ENCODE data around the gene ARHGAP27.

Gene ARHGAP27

GRCh38 chr17:45430006-45430737 lies 2.5 kb downstream of the ARHGAP27 start:
- DNase-seq, result no peak

DNA sequence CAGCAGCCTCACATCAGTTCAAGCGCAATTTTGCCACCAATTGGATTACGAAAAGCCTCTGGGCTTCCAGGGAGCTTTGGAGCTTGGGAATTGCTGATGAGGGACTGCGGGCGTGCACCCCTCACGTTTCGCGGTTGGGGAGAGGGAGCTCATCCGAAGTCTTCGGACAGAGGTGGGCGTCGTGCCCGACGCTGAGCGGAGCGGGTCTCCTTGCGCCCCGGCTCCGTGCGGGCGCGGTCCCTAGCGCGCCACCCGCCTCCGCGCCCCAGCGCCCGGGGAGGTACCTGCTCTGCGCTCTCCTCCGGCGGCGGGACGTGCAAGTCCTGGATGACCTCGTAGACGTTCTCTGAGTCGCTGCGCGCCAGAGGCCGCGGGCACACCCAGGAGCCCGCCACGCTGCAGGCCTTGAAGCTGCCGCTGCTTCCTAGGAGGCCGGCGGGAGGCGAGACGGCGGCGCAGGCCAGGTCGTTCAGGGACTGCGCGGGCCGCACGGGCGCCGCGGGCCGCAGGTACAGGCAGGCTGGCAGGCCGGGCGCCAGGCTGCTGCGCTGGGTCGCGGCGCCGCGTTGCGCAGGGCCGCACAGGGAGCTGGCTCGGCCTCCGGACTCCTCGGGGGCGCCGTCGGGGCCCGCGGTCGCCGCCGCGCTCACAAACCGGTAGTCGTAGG lies 3.2 kb downstream of the ARHGAP27 start:
- no peak for DNase-seq

DNA sequence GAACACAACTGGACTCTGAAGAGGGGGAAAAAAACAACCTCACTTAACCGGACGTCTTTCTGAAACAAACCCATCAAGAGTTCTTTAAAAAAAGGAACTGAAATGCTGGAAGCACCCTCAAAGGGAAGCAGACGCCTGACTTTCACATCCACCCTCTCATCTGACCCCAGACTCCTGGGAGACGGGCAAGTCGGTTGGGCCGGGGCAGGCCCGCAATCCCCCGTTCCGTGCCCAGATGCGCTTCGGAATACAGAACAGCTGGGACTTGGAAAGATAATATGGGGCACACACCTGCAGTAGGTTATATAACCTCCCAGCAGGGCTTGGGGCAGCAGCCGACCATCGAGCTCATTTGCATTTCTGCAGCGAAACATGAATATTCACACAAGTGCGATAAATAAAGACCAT lies 3.7 kb downstream of the ARHGAP27 start:
- no peak for DNase-seq

DNA sequence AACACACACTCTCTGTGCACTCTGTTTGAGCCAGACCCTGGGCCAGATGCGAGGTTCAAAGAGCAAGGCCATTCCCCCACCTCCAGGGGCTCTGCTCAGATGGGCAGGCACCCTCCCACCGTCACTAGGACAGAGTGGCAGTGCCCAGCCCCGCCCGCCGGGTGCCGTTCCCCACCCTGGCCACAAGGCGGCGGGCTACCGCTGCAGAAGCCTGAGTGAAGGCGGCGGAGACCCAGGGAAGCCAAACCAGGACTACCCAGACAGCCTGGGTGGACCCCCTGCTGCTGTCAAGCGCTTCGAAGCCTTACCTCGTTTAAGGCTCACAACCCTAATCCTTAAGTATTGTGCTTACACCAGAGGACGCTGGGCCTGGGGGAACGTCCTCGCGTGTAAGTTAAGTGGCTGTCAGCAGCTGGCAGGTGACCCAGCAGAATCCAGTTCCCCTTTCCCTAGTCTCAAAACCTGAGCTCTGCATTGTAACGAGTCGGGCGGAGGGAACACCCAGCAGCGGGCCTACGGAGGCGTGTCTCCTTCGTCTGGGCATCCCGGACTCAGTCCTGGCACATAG lies 4.5 kb downstream of the ARHGAP27 start:
- peak; percentile 41 for DNase-seq

- DNase-seq, result no peak
Measured at GRCh38 chr17:45427181-45427835, 5.4 kb downstream of the ARHGAP27 start.

DNA sequence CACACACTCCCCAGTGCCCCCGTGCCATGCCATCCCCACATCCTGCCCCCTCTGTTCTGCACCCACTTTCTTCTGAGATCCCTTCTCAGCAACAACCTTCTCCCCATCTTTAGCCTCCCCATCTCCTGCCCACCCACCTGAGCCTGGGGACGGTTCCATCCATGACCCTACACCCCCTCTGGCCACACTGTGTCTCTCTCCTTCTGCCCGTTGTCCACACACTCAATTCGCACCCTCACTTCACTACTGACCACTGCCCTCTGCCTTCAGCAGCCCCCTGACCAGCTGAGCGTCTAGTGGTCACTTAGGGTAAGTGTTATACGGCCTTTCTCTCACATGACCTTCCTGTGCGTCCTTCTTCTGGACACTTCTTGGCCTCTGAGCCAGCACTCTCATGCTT lies 6.1 kb downstream of the ARHGAP27 start:
- DNase-seq, result no peak

- no peak for DNase-seq
Measured at GRCh38 chr17:45425984-45426413, 6.7 kb downstream of the ARHGAP27 start.

DNA sequence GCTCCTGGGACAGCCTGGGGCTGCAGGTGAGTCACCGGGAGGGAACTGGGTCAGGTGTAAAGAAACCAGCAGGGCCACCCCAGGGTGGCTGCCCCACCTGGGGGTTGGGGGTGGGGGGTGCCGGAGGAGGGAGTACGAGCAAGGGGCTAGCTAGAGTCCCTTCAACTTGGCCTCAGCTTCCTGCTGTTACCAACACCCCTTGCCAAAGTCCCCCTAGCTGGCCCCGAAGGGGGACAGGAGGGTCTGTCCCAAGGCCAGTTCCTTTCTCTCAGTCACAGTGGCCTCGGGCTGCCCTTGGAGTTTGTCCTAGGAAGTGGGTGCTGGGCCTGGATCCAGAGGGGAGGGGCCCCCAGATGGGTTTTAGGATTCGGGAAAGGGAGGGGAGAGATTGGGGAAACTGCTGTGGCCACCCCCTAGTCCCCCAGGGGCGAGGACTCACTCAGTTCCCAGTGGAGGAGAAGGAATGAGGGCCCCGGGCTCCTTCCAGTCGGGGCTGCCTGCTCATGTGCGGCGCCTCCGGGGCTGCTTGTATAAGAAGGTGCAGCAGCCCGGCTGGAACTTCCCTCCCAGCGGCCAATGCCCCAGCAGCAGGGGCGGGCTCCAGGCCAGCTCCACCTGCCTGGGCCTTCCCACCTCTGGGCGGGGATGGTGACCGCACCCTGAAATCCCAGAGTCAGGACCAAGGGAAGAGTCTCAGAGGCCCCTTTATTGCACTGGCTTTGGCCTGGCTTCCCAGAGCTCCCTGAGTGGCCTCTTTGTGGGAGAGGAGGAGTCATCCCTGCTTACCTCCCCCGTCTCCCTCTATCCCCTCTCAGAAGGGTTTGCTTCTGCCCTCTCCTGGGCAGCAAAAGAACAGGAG lies 7.3 kb downstream of the ARHGAP27 start:
- DNase-seq, result no peak

DNA sequence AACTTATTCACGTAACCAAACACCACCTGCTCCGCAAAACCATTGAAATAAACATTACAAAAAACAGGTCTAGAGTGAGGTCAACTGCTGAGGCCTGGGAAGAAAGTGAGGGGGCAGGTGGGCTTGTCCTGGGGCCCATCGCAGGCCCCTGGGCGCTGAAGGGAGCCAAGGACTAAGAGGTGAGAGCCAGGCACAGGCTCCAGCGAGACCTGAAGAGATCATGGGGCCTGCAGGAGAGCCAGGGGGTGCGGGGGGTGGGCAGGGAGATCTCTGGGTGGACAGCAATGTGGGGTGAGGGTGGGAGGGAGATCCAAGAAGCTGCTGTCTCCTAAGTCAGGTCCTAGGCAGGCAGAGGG lies 7.9 kb downstream of the ARHGAP27 start:
- no peak for DNase-seq

GRCh38 chr17:45423975-45424335 lies 8.7 kb downstream of the ARHGAP27 start:
- no peak for DNase-seq

GRCh38 chr17:45423304-45423974 lies 9.2 kb downstream of the ARHGAP27 start:
- DNase-seq, result no peak

GRCh38 chr17:45414990-45415881 lies 17.4 kb downstream of the ARHGAP27 start:
- no peak for DNase-seq

DNA sequence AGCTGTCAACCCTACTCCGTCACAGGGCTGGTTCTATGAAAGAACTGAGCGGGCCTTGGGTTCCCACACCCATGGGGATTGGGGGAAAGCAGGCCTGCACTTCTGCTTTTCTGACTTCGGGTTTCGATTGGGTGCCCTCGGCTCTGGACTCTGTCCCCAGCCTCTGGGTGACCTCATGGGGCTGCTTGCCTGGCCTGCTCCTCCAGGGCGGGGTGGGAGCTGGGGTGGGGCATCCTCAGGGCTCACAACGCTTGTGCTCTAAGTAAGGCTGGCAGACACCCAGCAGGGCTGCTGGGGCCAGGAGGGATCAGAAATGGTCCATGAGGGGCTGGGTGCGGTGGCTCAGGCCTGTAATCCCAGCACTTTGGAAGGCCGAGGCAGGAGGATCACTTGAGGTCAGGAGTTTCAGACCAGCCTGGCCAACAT lies 19.2 kb downstream of the ARHGAP27 start:
- DNase-seq, result no peak

GRCh38 chr17:45411348-45412105 lies 21.1 kb downstream of the ARHGAP27 start:
- no peak for DNase-seq

DNA sequence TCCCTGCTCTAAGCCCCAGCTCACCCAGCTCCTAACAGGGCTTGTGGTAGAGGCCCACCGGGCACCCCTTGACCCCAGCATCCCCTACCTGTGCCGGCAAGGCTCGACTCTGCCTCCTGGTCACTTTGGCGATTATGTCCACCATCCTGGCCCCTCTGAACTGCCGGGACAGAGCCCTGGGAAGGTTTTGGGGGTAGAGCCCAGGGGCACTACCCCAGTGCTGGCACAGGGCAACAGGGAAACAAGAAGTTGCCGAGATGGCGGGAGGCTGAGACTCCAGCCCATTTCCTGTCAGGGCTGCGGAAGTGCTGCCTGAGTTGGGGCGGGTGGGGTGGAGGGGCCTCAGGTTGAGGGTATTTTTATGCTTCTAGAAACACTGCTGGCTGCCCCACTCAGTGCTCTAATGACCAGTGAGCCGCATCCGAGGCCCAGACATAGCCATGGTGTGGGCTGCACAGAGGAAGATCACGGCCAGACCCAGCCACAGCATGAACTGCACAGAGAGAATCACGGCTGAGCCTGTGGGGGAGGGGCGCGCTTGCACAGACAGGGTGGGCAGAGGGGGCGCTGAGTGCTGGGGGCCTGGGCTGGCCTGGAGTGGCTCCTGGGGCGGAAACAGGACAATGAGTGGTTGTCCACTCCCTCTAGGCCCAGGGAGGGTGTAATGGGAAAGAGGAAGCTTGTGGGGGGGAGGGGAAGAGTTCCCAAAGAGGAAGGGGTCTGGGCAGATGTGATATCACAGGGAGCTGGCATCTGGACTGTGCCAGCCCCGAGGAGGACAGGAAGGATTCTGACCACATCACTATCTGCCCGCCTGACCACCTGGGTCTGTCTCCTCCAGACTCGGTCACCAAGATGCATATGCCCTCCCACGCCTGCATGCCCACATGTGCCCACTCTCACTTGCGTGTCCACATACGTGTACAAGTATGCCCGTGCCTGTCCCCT lies 22.3 kb downstream of the ARHGAP27 start:
- DNase-seq, result no peak

- no peak for DNase-seq
Measured at GRCh38 chr17:45409659-45410076, 23.0 kb downstream of the ARHGAP27 start.

DNA sequence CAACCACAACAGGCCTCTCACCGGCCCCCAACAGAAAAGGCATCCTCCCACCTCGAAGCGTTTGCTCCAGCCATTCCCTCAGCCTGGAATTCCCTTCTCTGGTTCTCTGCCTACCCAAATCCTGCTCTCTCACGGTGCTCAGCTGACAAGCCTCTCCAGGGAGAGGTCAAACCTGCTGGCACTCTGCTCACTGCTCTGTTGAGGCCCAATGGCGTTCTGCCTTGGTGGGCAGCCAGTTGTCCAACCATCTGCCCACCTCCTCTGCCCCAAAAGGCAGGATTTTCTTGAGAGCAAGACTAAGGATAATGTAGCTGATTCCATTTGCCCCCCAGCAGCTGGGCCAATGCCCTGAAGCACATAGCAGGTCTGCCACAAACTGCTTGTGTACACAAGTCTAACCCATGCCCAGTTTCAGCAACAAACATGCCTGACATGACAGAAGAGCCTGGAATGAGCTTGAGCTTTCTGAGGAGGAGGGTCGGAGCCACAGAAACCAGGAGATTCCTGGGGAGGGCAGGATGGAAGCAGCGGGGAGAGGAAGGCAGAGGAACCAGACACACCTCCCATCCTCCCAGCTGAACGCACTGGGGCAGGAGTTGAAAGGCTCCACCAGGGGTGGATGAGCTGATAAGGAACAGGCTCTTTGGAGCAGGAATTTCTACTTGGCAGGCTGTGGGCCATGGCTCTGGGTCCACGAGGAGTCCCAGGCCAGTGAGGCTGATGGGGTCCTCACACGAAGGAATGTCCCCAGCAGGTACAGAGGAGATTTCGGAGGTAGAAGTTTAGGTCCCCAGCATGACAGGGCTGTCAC lies 23.9 kb downstream of the ARHGAP27 start:
- DNase-seq, result no peak

GRCh38 chr17:45406107-45406506 lies 26.6 kb downstream of the ARHGAP27 start:
- no peak for DNase-seq

Measured in NCI-H1092 (cell line).